GM18520 (cell line): ENCODE data around the gene CPLANE1.
"Not testable (repeated sequence)": the region's sequence is repeated elsewhere in the genome, so short reads cannot be mapped to it uniquely, and the experiment has no call there.

Experiments
- ATAC-seq: cut with Tn5 transposase; IDR thresholded peaks from one replicate; pipeline ENCODE4 v1.9.1; 2021; ENCODE audit not compliant: unreplicated experiment

The CPLANE1 gene

GRCh38 chr5:37248970-37249814, at the start of gene CPLANE1:
CPLANE1 (minus strand) TSS chr5:37249376; CDS start chr5:37247698, 1,678 bp downstream.
- ATAC-seq, result peak; percentile 72

DNA sequence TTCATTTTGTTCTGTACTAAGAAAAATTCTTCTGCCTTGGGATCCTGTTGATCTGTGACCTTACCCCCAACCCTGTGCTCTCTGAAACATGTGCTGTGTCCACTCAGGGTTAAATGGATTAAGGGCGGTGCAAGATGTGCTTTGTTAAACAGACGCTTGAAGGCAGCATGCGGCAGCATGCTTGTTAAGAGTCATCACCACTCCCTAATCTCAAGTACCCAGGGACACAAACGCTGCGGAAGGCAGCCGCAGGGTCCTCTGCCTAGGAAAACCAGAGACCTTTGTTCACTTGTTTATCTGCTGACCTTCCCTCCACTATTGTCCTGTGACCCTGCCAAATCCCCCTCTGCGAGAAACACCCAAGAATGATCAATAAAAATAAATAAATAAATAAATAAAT, 47.1 kb upstream of the CPLANE1 start:
- ATAC-seq, result not testable (repeated sequence)

DNA sequence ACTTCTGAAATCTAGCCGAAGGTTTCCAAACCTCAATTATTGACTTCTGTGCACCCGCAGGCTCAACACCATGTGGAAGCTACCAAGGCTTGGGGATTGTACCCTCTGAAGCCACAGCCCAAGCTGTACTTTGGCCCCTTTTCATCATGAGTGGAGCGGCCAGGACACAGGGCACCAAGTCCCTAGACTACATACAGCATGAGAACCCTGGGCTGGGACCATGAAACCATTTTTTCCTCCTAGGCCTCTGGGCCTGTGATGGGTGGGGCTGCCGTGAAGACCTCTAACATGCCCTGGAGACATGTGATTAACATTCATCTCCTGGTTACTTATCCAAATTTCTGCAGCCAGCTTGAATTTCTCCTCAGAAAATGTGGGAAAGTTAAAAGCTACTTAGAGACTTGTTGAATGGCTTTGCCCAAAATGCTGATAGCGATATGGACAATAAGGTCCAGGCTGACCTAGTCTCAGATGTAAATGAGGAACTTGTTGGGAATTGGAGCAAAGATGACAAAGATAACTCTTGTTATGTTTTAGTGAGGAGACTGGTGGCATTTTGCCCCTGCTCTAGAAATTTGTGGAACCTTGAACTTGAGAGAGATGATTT, 34.1 kb upstream of the CPLANE1 start:
- ATAC-seq, result no peak

DNA sequence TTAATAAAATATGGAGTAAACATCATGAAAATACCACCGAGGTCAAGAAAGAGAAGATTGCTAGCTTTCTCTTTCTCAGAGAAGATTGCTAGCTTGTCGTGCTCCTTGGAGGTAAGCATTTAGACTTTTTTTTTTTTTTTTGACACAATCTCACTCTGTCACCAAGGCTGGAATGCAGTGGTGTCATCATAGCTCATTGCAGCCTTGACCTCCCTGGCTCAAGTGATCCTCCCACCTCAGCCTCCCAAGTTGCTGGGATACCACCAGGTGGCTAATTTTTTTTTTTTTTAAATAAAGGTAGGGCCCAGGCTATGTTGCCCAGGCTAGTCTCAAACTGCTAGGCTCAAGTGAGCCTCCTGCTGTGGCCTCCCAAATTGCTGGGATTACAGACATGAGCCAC, 26.3 kb upstream of the CPLANE1 start:
- no peak for ATAC-seq

DNA sequence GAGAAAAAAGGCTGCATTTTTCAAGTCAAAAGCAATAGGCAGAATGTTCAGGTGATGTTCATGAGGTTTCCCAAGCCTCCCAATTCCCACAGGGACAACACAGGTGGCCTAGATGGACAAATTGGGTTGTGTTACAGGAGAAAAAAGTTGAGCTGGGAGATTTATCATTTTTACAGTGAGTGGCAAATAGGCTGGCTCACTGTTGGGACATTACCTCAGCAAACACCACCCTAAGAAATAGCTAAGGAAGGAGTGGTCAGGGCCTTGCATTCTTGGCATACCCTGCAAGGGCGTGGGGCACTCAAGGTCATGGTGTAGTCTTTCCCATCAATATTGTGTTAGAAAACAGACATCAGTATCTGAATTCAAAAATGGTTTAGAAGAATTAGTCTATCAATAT, 23.3 kb upstream of the CPLANE1 start:
- ATAC-seq, result no peak

DNA sequence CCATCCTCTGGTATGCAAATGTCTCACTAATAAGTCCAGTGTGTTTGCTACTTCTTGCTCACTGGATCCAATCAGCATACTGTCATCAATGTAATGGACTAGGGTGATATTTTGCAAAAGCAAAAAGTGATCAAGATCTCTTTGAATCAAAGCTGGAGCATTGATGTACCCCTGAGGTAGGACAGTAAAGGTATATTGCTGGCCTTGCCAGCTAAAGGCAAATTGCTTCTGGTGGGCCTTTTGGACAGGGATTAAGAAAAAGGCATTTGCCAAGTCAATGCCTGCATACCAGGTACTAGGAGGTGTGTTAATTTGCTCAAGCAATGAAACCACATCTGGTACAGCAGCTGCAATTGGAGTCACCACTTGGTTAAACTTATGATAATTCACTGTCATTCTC, 18.9 kb upstream of the CPLANE1 start:
- ATAC-seq, result not testable (repeated sequence)

- ATAC-seq, result no peak
Observed at GRCh38 chr5:37255774-37256358, 6.7 kb upstream of the CPLANE1 start.

DNA sequence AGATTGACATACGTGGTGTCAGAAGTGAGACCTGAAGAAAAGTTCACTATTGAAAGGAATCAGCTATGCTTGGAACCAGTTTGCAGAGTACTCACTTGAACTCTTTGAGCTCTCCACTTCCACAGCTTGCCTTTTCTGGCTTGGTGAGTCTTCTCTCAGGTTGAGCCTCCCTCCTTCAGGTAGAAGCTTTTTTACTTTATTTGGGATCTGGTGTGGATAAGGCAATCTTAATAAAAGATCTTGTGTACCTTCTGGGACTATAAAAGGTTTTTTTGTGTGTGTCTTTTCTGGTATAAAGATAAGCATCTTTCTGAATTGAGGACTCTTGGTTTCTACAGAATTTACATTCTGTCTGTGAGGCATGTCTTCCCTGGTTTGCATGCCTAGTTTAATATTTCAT, 5.4 kb upstream of the CPLANE1 start:
- no peak for ATAC-seq

DNA sequence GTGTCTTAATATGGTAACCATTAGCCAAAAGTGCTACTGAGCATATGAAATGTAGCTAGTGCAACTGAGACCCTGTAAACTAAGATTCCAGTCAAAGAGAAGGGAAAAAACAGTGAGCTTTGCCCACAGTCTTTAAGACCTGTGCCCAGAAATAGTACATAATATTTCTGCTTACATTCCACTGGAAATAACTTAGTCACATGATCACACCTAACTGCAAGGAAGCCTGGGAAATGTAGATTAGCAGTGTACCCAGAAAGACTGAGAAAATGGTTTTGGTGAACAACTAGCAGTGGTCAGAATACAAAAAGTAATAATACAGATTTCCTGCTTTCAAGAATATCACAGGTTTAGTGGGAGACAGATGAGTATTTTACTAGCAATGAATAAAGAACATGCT, 2.5 kb upstream of the CPLANE1 start:
- no peak for ATAC-seq

DNA sequence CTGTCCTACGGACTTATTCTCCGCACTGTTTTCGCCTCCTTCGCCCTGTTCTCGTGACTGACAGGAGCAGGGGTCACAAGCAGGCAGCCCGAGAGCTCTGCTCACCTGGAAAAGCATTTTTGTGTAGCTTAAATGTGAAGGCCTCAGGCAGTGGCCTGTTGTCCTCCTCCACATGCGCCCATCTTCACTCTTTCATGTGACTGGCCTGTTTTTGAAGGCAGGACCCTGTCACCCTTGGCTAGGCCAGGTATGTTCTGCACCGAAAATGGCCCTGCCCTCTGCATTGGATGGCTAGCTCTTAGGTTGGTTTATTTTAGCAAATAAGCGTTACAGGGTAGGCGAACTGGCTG, 614 bp upstream of the CPLANE1 start:
- ATAC-seq, result no peak

DNA sequence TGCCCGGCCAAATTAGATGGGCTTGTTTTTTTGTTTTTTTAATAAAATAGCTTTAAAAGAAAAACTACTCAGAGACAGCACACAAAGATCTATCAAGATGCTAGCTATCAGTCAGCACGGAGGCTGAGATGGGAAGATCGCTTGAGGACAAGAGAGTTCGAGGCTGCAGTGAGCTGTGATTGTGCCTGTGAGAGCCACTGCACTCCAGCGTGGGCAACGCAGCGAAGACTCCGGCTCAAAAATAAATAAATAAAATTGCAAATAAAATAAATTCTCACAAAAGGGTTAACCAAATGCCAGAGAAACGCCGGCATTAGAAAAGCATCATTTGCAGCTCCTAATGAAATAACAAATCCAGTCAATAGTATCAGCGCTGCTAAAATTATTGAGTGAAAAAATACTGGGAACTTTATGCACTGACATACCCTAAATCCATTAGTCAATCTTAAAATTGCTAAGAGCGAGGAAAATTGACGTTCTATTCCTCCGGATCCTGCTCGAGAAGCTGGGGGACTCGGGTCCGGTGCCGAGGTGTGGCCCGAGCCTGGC, 681 bp downstream of the CPLANE1 start:
- ATAC-seq, result no peak

- no peak for ATAC-seq
Observed at GRCh38 chr5:37247496-37247895, 1.7 kb downstream of the CPLANE1 start.

- ATAC-seq, result no peak
Observed at GRCh38 chr5:37247036-37247435, 2.1 kb downstream of the CPLANE1 start.

DNA sequence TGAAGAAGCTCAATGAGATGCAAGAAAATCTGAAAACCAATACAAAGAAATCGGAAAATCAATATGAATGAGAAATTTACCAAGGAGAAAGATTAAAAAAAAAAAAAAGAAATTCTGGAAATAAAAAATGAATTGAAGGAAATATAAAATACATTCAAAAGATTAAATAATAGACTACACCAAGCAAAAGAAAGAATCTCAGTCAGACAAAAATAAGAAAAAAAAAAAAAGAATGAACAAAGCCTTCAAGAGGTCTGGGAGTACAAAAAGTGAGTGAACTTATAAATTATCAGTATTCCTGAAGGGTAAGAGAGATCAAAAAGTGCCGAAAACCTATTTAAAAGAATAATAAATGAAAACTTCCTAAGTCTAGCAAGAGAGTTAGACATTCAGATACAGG, 14.9 kb downstream of the CPLANE1 start:
- no peak for ATAC-seq

GRCh38 chr5:37226377-37226776, 22.8 kb downstream of the CPLANE1 start:
- ATAC-seq, result no peak

GRCh38 chr5:37222181-37222580, 27.0 kb downstream of the CPLANE1 start:
- no peak for ATAC-seq

GRCh38 chr5:37220426-37220825, 28.8 kb downstream of the CPLANE1 start:
- not testable (repeated sequence) for ATAC-seq

DNA sequence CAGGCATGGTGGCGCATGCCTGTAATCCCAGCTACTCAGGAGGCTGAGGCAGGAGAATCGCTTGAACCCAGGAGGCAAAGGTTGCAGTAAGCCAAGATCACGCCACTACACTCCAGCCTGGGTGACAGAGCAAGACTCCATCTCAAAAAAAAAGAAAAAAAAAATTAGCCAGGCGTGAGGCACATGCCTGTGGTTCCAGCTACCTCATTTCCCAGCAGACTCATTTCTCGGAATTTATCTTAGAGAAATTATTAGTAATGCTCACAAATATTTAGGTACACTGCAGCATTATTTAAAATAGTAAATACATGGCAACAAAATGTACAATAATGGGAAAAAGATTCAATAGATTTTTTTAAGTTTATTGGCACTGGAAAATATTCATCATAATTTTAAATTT, 29.8 kb downstream of the CPLANE1 start:
- not testable (repeated sequence) for ATAC-seq

DNA sequence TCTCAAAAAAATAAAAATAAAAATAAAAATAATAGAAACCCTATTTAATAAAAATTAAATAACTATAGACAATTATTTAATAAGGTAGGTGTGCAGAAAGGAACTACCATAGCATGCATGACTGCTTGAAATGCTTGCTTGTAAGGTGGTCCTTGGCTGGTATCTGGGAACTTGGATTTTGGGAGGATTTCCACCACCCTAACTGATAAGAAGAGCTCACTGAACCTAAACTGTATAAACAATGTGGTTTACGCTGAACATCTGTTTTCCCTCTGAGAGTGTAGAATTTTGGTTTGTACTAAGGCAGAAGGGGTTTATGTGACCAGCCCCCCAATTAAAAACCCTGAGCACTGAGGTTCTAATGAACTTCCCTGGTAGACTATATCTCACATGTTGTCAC, 31.2 kb downstream of the CPLANE1 start:
- no peak for ATAC-seq

DNA sequence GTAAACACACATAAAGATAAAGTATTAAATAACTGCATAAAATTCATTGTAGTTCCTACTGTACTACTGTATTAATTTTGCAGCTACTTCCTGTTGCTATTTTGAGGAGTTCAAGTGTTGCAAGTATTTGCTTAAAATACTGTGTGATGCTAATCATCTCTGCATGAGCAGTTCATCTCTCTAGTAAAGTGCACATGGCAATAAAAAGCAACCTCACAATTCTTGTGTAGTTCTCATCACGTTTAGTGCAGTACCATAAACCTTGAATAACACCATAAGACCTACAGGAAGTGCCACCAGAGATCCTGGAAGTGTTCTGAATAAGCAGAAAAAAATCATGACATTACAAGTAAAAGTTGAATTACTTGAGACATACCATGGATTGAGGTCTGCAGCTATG, 34.6 kb downstream of the CPLANE1 start:
- ATAC-seq, result no peak

- no peak for ATAC-seq
Observed at GRCh38 chr5:37212096-37212495, 37.1 kb downstream of the CPLANE1 start.

GRCh38 chr5:37211661-37212060, 37.5 kb downstream of the CPLANE1 start:
- ATAC-seq, result no peak
